Activated naive CD4-positive, alpha-beta T cell treated with anti-CD3 and anti-CD28 coated beads, Interleukin-2, amount 50 U/mL, for 24 hours (primary cell): ENCODE results near the gene RGS7BP.

ENCODE experiments used
- H3K27ac Mint-ChIP-seq: one replicate; pipeline ENCODE4 v1.8.0; 2021; ENCODE audit warnings: mild to moderate bottlenecking, mixed read lengths
- H3K27me3 Mint-ChIP-seq: one replicate; pipeline ENCODE4 v1.8.0; 2021; ENCODE audit warnings: mixed read lengths
- H3K36me3 Mint-ChIP-seq: one replicate; pipeline ENCODE4 v1.8.0; 2021; ENCODE audit warnings: mixed read lengths
- H3K4me1 Mint-ChIP-seq: one replicate; pipeline ENCODE4 v1.8.0; 2021; ENCODE audit warnings: mixed read lengths
- H3K4me3 Mint-ChIP-seq: one replicate; pipeline ENCODE4 v1.8.0; 2021; ENCODE audit warnings: mild to moderate bottlenecking, mixed read lengths
- H3K9me3 Mint-ChIP-seq: one replicate; pipeline ENCODE4 v1.8.0; 2021; ENCODE audit warnings: mixed read lengths

The RGS7BP gene

GRCh38 chr5:64505769-64506566 is at the start of gene RGS7BP:
TSS of gene RGS7BP (plus strand) at chr5:64506015. CDS start at chr5:64506625, 610 bp downstream.
- H3K27ac Mint-ChIP-seq, result no peak within 1 kb of the TSS
- H3K4me3 Mint-ChIP-seq, result no peak within 1 kb of the TSS
- H3K9me3 Mint-ChIP-seq, result no peaks in the 10 kb centered on the region
- H3K36me3 Mint-ChIP-seq, result no peaks in the 10 kb centered on the region
- peaks cover 6% of the 10 kb centered on the region for H3K4me1 Mint-ChIP-seq
- peaks cover 29% of the 10 kb centered on the region for H3K27me3 Mint-ChIP-seq

GRCh38 chr5:64457846-64458245 is 48.0 kb upstream of the RGS7BP start:
- H3K4me1 Mint-ChIP-seq, result no peaks in the 10 kb centered on the region
- peaks cover 4% of the 10 kb centered on the region for H3K9me3 Mint-ChIP-seq
- no peak overlapping the region for H3K27ac Mint-ChIP-seq
- H3K36me3 Mint-ChIP-seq, result no peaks in the 10 kb centered on the region
- no peaks in the 10 kb centered on the region for H3K27me3 Mint-ChIP-seq
- no peak overlapping the region for H3K4me3 Mint-ChIP-seq

- Mint-ChIP-seq H3K4me3 (no peak overlapping the region), H3K9me3 (peaks cover 4% of the 10 kb centered on the region), H3K27me3 (no peaks in the 10 kb centered on the region), H3K36me3 (no peaks in the 10 kb centered on the region), H3K27ac (no peak overlapping the region), H3K4me1 (no peaks in the 10 kb centered on the region)
Observed at GRCh38 chr5:64458948-64459347, 46.9 kb upstream of the RGS7BP start.

GRCh38 chr5:64462391-64462790 is 43.4 kb upstream of the RGS7BP start:
- no peak overlapping the region for H3K27ac Mint-ChIP-seq
- H3K4me3 Mint-ChIP-seq, result no peak overlapping the region
- no peaks in the 10 kb centered on the region for H3K4me1 Mint-ChIP-seq
- peaks cover 14% of the 10 kb centered on the region for H3K9me3 Mint-ChIP-seq
- no peaks in the 10 kb centered on the region for H3K36me3 Mint-ChIP-seq
- H3K27me3 Mint-ChIP-seq, result no peaks in the 10 kb centered on the region

- Mint-ChIP-seq H3K27ac (no peak overlapping the region), H3K4me1 (no peaks in the 10 kb centered on the region), H3K27me3 (no peaks in the 10 kb centered on the region), H3K4me3 (no peak overlapping the region), H3K36me3 (no peaks in the 10 kb centered on the region), H3K9me3 (peaks cover 5% of the 10 kb centered on the region)
Observed at GRCh38 chr5:64486163-64486562, 19.7 kb upstream of the RGS7BP start.

GRCh38 chr5:64487283-64487682 is 18.5 kb upstream of the RGS7BP start:
- no peaks in the 10 kb centered on the region for H3K27me3 Mint-ChIP-seq
- no peaks in the 10 kb centered on the region for H3K4me1 Mint-ChIP-seq
- H3K4me3 Mint-ChIP-seq, result no peak overlapping the region

GRCh38 chr5:64489857-64490256 is 16.0 kb upstream of the RGS7BP start:
- H3K4me1 Mint-ChIP-seq, result no peaks in the 10 kb centered on the region
- no peak overlapping the region for H3K4me3 Mint-ChIP-seq
- no peaks in the 10 kb centered on the region for H3K36me3 Mint-ChIP-seq
- H3K27me3 Mint-ChIP-seq, result no peaks in the 10 kb centered on the region
- H3K9me3 Mint-ChIP-seq, result peaks cover 5% of the 10 kb centered on the region
- H3K27ac Mint-ChIP-seq, result no peak overlapping the region

More at GRCh38 chr5:64487283-64487682, 18.5 kb upstream of the RGS7BP start:
- Mint-ChIP-seq H3K36me3 (no peaks in the 10 kb centered on the region), H3K9me3 (peaks cover 5% of the 10 kb centered on the region), H3K27ac (no peak overlapping the region)

- Mint-ChIP-seq H3K36me3 (no peaks in the 10 kb centered on the region), H3K27ac (no peak overlapping the region), H3K4me3 (no peak overlapping the region), H3K4me1 (no peaks in the 10 kb centered on the region), H3K27me3 (peaks cover 1% of the 10 kb centered on the region), H3K9me3 (peaks cover 5% of the 10 kb centered on the region)
Observed at GRCh38 chr5:64497386-64497785, 8.4 kb upstream of the RGS7BP start.

GRCh38 chr5:64502196-64502595 is 3.6 kb upstream of the RGS7BP start:
- Mint-ChIP-seq H3K4me1 (peaks cover 6% of the 10 kb centered on the region), H3K27ac (no peak overlapping the region), H3K36me3 (no peaks in the 10 kb centered on the region), H3K9me3 (no peaks in the 10 kb centered on the region), H3K27me3 (peaks cover 25% of the 10 kb centered on the region), H3K4me3 (no peak overlapping the region)

- no peaks in the 10 kb centered on the region for H3K36me3 Mint-ChIP-seq
- H3K27me3 Mint-ChIP-seq, result peaks cover 29% of the 10 kb centered on the region
- no peak overlapping the region for H3K4me3 Mint-ChIP-seq
- H3K27ac Mint-ChIP-seq, result no peak overlapping the region
- peaks cover 6% of the 10 kb centered on the region for H3K4me1 Mint-ChIP-seq
- H3K9me3 Mint-ChIP-seq, result no peaks in the 10 kb centered on the region
Observed at GRCh38 chr5:64506567-64507263, 900 bp downstream of the RGS7BP start.

GRCh38 chr5:64507264-64507605 is 1.4 kb downstream of the RGS7BP start:
- H3K4me1 Mint-ChIP-seq, result peaks cover 6% of the 10 kb centered on the region
- no peak overlapping the region for H3K4me3 Mint-ChIP-seq
- no peaks in the 10 kb centered on the region for H3K36me3 Mint-ChIP-seq
- H3K9me3 Mint-ChIP-seq, result no peaks in the 10 kb centered on the region
- no peak overlapping the region for H3K27ac Mint-ChIP-seq
- H3K27me3 Mint-ChIP-seq, result peaks cover 29% of the 10 kb centered on the region

- Mint-ChIP-seq H3K27me3 (peaks cover 17% of the 10 kb centered on the region), H3K9me3 (no peaks in the 10 kb centered on the region), H3K27ac (no peak overlapping the region), H3K36me3 (no peaks in the 10 kb centered on the region), H3K4me1 (peaks cover 6% of the 10 kb centered on the region), H3K4me3 (no peak overlapping the region)
Observed at GRCh38 chr5:64509828-64510227, 4.0 kb downstream of the RGS7BP start.

GRCh38 chr5:64513492-64513891 is 7.7 kb downstream of the RGS7BP start:
- Mint-ChIP-seq H3K27me3 (peaks cover 1% of the 10 kb centered on the region), H3K9me3 (no peaks in the 10 kb centered on the region), H3K36me3 (no peaks in the 10 kb centered on the region), H3K4me3 (no peak overlapping the region), H3K27ac (no peak overlapping the region), H3K4me1 (no peaks in the 10 kb centered on the region)

GRCh38 chr5:64514612-64515011 is 8.8 kb downstream of the RGS7BP start:
- H3K36me3 Mint-ChIP-seq, result no peaks in the 10 kb centered on the region
- no peaks in the 10 kb centered on the region for H3K4me1 Mint-ChIP-seq
- H3K27ac Mint-ChIP-seq, result no peak overlapping the region
- no peaks in the 10 kb centered on the region for H3K27me3 Mint-ChIP-seq
- H3K9me3 Mint-ChIP-seq, result no peaks in the 10 kb centered on the region
- H3K4me3 Mint-ChIP-seq, result no peak overlapping the region

GRCh38 chr5:64516216-64516615 is 10.4 kb downstream of the RGS7BP start:
- Mint-ChIP-seq H3K4me1 (no peaks in the 10 kb centered on the region), H3K27me3 (no peaks in the 10 kb centered on the region), H3K36me3 (no peaks in the 10 kb centered on the region), H3K9me3 (no peaks in the 10 kb centered on the region), H3K27ac (no peak overlapping the region), H3K4me3 (no peak overlapping the region)

- H3K9me3 Mint-ChIP-seq, result no peaks in the 10 kb centered on the region
- no peaks in the 10 kb centered on the region for H3K27me3 Mint-ChIP-seq
- no peak overlapping the region for H3K27ac Mint-ChIP-seq
- H3K36me3 Mint-ChIP-seq, result no peaks in the 10 kb centered on the region
- H3K4me3 Mint-ChIP-seq, result no peak overlapping the region
- no peaks in the 10 kb centered on the region for H3K4me1 Mint-ChIP-seq
Observed at GRCh38 chr5:64518793-64519192, 13.0 kb downstream of the RGS7BP start.
